KMS-11 (cell line): ENCODE measurements around the gene TMEM145.

Experiments used
- H2AFZ ChIP-seq: fragments of 200-600 bp; sonication (generic); 2 replicates; pipeline ENCODE4 v1.6.1; 2016; ENCODE audit warnings: antibody characterized with exemption, mixed run types, low read depth
- H3K27ac ChIP-seq: fragments of 200-600 bp; sonication (generic); 2 replicates; pipeline ENCODE4 v1.6.1; 2016; ENCODE audit warnings: mild to moderate bottlenecking, mixed run types
- H3K27me3 ChIP-seq: fragments of 200-600 bp; sonication (generic); 2 replicates; pipeline ENCODE4 v1.6.1; 2017; ENCODE audit warnings: mild to moderate bottlenecking, low read depth, mixed run types, moderate library complexity; ENCODE audit not compliant: insufficient read depth
- H3K36me3 ChIP-seq: fragments of 200-600 bp; sonication (generic); 2 replicates; pipeline ENCODE4 v1.6.1; 2017; ENCODE audit warnings: mild to moderate bottlenecking, mixed run types; ENCODE audit not compliant: insufficient read depth
- H3K4me1 ChIP-seq: fragments of 200-600 bp; sonication (generic); 2 replicates; pipeline ENCODE4 v1.6.1; 2016; ENCODE audit warnings: mild to moderate bottlenecking, low read depth, mixed run types; ENCODE audit not compliant: poor library complexity, severe bottlenecking
- H3K4me2 ChIP-seq: fragments of 200-600 bp; sonication (generic); 2 replicates; pipeline ENCODE4 v1.7.0; 2016; ENCODE audit warnings: mild to moderate bottlenecking, mixed run types
- H3K4me3 ChIP-seq: fragments of 200-600 bp; sonication (generic); IDR thresholded peaks from 2 replicates; pipeline ENCODE4 v1.6.1; 2017; ENCODE audit warnings: low read depth, low read length, mixed read lengths; ENCODE audit not compliant: insufficient read depth
- H3K79me2 ChIP-seq: fragments of 200-600 bp; sonication (generic); 2 replicates; pipeline ENCODE4 v1.6.1; 2016; ENCODE audit warnings: low read depth, mixed run types; ENCODE audit not compliant: insufficient read depth
- H3K9ac ChIP-seq: fragments of 200-600 bp; sonication (generic); 2 replicates; pipeline ENCODE4 v1.6.1; 2016; ENCODE audit warnings: mild to moderate bottlenecking, mixed run types
- H4K20me1 ChIP-seq: fragments of 200-600 bp; sonication (generic); 2 replicates; pipeline ENCODE4 v1.6.1; 2016; ENCODE audit warnings: mild to moderate bottlenecking, mixed run types; ENCODE audit not compliant: insufficient read depth
- TF ChIP-seq, protein P1 (sequence below): fragments of 200-600 bp; sonication (generic); conservative IDR thresholded peaks from 2 replicates; pipeline ENCODE4 v1.6.1; 2017; ENCODE audit warnings: low read depth, mild to moderate bottlenecking, antibody characterized with exemption, low read length, moderate library complexity, mixed read lengths

Gene TMEM145

DNA sequence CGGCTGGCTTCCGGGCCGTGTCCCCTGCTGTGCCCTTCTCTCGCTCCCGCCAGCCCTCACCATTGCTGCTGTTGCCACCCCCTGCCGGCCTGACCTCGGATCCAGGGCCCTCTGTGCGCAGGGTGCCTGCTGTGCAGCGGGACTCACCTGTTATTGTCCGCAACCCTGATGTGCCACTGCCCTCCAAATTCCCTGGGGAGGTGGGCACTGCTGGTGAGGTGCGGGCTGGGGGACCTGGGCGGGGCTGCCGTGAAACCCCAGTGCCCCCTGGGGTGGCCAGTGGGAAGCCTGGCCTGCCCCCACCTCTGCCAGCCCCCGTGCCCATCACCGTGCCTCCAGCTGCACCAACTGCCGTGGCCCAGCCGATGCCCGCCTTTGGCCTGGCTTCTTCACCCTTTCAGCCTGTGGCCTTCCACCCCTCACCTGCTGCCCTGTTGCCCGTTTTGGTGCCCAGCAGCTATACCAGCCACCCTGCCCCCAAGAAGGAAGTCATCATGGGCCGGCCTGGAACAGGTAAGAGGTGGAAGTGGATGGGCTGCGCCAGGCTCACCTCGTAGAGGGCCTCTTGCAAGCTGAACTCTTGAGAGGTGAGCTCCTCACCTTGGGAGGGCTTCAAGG is 38.9 kb upstream of the TMEM145 start:
- Histone ChIP-seq H4K20me1 (no peaks in the 10 kb centered on the region), H2AFZ (no peak overlapping the region), H3K4me2 (no peak overlapping the region), H3K4me3 (no peak overlapping the region), H3K27me3 (no peaks in the 10 kb centered on the region), H3K27ac (no peak overlapping the region), H3K79me2 (peaks cover 30% of the 10 kb centered on the region; the same call in 1 of the 2 replicates), H3K36me3 (no peaks in the 10 kb centered on the region), H3K9ac (no peak overlapping the region), H3K4me1 (peaks cover 27% of the 10 kb centered on the region)
- TF ChIP-seq, protein P1, sequence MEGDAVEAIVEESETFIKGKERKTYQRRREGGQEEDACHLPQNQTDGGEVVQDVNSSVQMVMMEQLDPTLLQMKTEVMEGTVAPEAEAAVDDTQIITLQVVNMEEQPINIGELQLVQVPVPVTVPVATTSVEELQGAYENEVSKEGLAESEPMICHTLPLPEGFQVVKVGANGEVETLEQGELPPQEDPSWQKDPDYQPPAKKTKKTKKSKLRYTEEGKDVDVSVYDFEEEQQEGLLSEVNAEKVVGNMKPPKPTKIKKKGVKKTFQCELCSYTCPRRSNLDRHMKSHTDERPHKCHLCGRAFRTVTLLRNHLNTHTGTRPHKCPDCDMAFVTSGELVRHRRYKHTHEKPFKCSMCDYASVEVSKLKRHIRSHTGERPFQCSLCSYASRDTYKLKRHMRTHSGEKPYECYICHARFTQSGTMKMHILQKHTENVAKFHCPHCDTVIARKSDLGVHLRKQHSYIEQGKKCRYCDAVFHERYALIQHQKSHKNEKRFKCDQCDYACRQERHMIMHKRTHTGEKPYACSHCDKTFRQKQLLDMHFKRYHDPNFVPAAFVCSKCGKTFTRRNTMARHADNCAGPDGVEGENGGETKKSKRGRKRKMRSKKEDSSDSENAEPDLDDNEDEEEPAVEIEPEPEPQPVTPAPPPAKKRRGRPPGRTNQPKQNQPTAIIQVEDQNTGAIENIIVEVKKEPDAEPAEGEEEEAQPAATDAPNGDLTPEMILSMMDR = no peak

DNA sequence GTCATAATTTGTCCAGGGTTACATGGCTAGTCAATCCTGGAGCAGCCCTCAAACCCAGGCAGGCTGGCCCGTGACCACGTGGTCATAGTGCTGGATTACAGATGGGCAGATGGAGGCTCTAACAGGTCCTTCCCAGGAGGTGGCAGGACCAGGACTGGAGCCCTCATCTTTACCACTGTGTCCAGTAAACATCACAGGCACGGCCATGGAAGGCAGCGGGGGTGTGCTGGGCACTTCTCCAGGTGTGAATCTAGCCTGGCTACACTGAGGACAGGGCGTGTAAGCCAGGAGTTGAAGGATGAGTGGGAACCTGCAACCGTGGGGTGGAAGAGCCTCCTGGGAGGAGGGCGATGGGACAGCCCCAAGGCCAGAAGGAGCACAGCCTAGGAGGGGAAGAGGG is 38.0 kb upstream of the TMEM145 start:
- Histone ChIP-seq H3K4me3 (no peak overlapping the region), H2AFZ (no peak overlapping the region), H3K9ac (no peak overlapping the region), H3K4me1 (peaks cover 31% of the 10 kb centered on the region), H3K27me3 (no peaks in the 10 kb centered on the region), H4K20me1 (no peaks in the 10 kb centered on the region), H3K27ac (no peak overlapping the region), H3K36me3 (no peaks in the 10 kb centered on the region), H3K79me2 (peaks cover 23% of the 10 kb centered on the region; the same call in 1 of the 2 replicates), H3K4me2 (no peak overlapping the region)
- TF ChIP-seq, protein P1 = no peak

DNA sequence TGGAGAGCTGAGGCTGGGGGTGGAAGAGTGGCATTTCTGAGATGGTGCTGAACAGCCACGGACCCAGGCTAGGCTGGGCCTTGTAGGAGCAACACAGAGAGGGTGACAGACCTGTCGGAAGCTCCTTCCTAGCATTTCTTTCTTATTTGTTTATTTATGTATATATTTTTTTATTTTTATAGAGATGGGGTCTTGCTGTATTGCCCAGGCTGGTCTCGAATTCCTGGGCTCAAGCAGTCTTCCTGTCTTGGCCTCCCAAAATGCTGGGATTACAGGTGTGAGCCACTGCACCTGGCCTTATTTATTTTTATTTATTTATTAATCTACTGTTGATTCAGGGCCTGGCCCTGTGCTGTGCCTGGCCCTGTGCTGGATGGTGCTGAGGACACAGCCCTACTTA is 37.6 kb upstream of the TMEM145 start:
- Histone ChIP-seq H3K27ac (no peak overlapping the region), H4K20me1 (no peaks in the 10 kb centered on the region), H2AFZ (no peak overlapping the region), H3K27me3 (no peaks in the 10 kb centered on the region), H3K4me1 (peaks cover 36% of the 10 kb centered on the region), H3K9ac (no peak overlapping the region), H3K4me3 (no peak overlapping the region), H3K4me2 (no peak overlapping the region), H3K79me2 (peaks cover 18% of the 10 kb centered on the region; the same call in 1 of the 2 replicates), H3K36me3 (no peaks in the 10 kb centered on the region)
- TF ChIP-seq, protein P1 = no peak

DNA sequence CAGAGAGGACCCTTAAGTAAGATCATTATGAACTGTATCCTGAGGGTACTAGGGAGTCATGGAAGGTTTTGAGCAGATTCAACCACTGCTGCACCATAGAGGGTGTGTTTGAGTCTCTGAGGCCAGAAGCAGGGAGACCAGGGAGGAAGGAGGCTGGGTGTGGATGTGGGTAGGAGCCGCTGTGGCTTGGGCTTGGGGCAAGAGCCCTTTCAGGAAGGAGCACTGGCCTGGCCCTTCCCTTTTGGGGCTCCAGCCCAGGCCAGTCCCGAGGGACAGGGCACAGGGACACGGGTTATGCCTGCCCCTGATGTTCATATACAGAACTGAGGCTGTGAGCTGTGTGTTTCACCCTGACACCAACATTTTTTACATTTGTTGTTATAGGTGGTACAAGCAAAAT is 36.8 kb upstream of the TMEM145 start:
- TF ChIP-seq, protein P1 = no peak
- Histone ChIP-seq H3K36me3 (no peaks in the 10 kb centered on the region), H3K4me2 (no peak overlapping the region), H3K4me3 (no peak overlapping the region), H2AFZ (no peak overlapping the region), H3K4me1 (peaks cover 34% of the 10 kb centered on the region), H3K79me2 (peaks cover 13% of the 10 kb centered on the region; the same call in 1 of the 2 replicates), H3K27me3 (no peaks in the 10 kb centered on the region), H3K27ac (no peak overlapping the region), H4K20me1 (no peaks in the 10 kb centered on the region), H3K9ac (no peak overlapping the region)
